ENCODE data around the gene HNRNPA3. TPM values are rescaled to one million over a fixed set of nuclear protein-coding genes. Genes with fewer than 3 reads are reported as not detected.

Gene HNRNPA3
- polyA plus RNA-seq, 1 of the 3 experiments (the other 2 are of a cell fraction) = 102 TPM

DNA sequence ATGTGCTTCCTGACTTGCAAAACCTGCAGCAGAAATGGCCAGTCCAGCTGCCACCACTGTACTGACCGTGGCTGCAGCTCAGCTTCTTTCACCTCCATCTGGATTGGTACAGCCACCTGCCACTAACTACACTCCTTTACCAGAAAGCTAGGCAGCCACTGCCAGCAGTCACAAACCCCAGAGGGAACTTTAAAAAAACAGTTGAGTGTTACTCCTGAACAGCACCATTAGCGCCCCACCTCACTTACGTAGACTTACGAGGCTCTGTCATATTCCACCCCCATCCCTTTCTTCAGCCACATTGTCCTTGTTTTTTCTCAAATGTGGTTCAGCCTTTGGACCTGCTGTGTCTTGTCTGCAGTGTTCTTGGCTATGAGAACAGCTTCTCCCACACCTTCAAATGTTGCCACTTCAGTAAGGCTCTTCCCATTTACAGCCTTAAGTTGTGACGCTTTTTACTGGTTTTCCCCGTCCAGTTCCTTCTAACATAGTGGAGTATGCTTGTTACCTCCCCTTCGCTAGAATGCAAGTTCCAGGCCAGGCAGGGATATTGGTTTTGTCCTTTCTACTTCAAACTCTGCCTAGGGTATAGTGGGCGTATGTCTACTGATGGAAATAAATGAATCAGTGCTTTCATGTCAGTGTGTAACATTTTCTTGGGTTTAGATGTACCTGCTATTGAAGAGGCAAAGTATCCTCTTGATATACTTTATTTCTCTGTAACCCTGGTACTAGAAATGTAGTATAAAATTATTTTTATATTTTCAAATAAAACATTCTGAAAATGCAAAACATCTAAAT, 17.0 kb downstream of the HNRNPA3 start (continued):
- TF ChIP-seq, protein P1, sequence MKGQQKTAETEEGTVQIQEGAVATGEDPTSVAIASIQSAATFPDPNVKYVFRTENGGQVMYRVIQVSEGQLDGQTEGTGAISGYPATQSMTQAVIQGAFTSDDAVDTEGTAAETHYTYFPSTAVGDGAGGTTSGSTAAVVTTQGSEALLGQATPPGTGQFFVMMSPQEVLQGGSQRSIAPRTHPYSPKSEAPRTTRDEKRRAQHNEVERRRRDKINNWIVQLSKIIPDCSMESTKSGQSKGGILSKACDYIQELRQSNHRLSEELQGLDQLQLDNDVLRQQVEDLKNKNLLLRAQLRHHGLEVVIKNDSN (IDR thresholded peaks at IDR 0.05; ENCODE audit: borderline replicate concordance, low read depth) = no peak
- TF ChIP-seq, protein P2, sequence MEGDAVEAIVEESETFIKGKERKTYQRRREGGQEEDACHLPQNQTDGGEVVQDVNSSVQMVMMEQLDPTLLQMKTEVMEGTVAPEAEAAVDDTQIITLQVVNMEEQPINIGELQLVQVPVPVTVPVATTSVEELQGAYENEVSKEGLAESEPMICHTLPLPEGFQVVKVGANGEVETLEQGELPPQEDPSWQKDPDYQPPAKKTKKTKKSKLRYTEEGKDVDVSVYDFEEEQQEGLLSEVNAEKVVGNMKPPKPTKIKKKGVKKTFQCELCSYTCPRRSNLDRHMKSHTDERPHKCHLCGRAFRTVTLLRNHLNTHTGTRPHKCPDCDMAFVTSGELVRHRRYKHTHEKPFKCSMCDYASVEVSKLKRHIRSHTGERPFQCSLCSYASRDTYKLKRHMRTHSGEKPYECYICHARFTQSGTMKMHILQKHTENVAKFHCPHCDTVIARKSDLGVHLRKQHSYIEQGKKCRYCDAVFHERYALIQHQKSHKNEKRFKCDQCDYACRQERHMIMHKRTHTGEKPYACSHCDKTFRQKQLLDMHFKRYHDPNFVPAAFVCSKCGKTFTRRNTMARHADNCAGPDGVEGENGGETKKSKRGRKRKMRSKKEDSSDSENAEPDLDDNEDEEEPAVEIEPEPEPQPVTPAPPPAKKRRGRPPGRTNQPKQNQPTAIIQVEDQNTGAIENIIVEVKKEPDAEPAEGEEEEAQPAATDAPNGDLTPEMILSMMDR (IDR thresholded peaks at IDR 0.05) = no peak

DNA sequence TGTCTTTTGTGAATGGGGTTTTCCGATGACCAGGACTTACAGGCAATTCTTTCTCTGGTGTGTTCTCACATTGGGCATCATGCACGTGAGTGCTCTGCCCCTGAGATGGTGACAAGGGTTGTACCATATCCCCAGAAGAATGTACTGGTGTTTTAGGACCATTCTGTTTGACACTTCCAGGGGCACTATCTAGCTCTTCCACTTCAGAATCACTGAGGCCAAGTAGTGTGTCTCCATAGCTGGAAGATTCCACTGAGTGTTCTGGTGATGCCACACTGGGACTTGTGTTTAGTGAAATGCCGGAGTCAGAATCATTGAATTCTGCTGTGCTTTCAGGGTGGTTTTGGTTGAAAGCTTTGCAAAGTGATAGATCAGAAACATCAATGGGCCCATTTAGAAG, 18.7 kb downstream of the HNRNPA3 start:
- Histone ChIP-seq H3K27ac (ENCODE audit: low read depth in 2 of 2, low read length in 1 of 2) (no peak overlapping the region), H4K20me1 (ENCODE audit: insufficient read depth) (peaks cover 17% of the 10 kb centered on the region), H3K27me3 (ENCODE audit: insufficient read depth) (no peaks in the 10 kb centered on the region), H3K4me2 (no peak overlapping the region), H3K9me2 (no peaks in the 10 kb centered on the region), H3K79me2 (ENCODE audit: insufficient read depth) (peaks cover 38% of the 10 kb centered on the region), H2AFZ (ENCODE audit: low read depth) (no peak overlapping the region), H3K9ac (no peak overlapping the region), H3K9me3 (no peaks in the 10 kb centered on the region), H3K4me3 (ENCODE audit: low read depth in 2 of 2, low read length in 1 of 2) (no peak overlapping the region), H3F3A (replicated peaks; ENCODE audit: insufficient read depth) (peaks cover 42% of the 10 kb centered on the region), H3K4me1 (ENCODE audit: control insufficient read depth in 1 of 2, insufficient read depth in 2 of 2, low read depth in 1 of 2, low read length in 1 of 2) (no peaks in the 10 kb centered on the region; a peak in 1 of 4 replicates), H3K36me3 (replicated peaks in 1 of 2; ENCODE audit: control insufficient read depth in 1 of 2, insufficient read depth in 2 of 2, low read length in 1 of 2) (peaks cover 50 to 56% of the 10 kb centered on the region in 2 experiments)
- CTCF ChIA-PET = interaction anchor here (2.3 to 3.2 kb wide), 2 partner anchors 32 to 67 kb away, joined by 10 to 17 read pairs; no protein-coding TSS in a partner anchor
- no peak for TF ChIP-seq NRF1 (IDR thresholded peaks at IDR 0.05; ENCODE audit: low read depth, low read length)
- TF ChIP-seq RCOR1 (IDR thresholded peaks at IDR 0.05; ENCODE audit: low read length) = no peak
- no peak for TF ChIP-seq ZBTB33 (IDR thresholded peaks at IDR 0.05; ENCODE audit: borderline replicate concordance, low read depth)
- TF ChIP-seq TEAD4 (IDR thresholded peaks at IDR 0.05; ENCODE audit: borderline replicate concordance, insufficient read depth) = no peak
- no peak for TF ChIP-seq FOSL2 (IDR thresholded peaks at IDR 0.05; ENCODE audit: borderline replicate concordance, low read depth)
- no peak for TF ChIP-seq POLR2AphosphoS5 (IDR thresholded peaks at IDR 0.05; ENCODE audit: low read depth, low read length)
- no peak for TF ChIP-seq YY1 (IDR thresholded peaks at IDR 0.05; ENCODE audit: low read depth)
- no peak for TF ChIP-seq FOXM1 (IDR thresholded peaks at IDR 0.05; ENCODE audit: low read depth)
- no peak for TF ChIP-seq CHD2 (IDR thresholded peaks at IDR 0.05; ENCODE audit: low read length, partially characterized antibody)
- no peak for TF ChIP-seq MXI1 (IDR thresholded peaks at IDR 0.05; ENCODE audit: low read depth, low read length)
- POLR2A ChIA-PET = no interaction called here
- WGBS (ENCODE audit: low lambda C conversion rate) = 89% methylated on average over 3 of the region's 3 CpGs
- no peak for DNase-seq
